BJ (cell line): ENCODE measurements around the gene COL5A2. TPM values are rescaled to one million over a fixed set of nuclear protein-coding genes. Genes with fewer than 3 reads are reported as not detected.
A peak's percentile ranks its signal among the peaks of the same experiment; 100 is the strongest.

Experiments used
- CTCF ChIA-PET: fragments of 350-600 bp; formaldehyde crosslinking; extraction: SDS; loops from one replicate; lab custom pipeline; 2021; ENCODE audit warnings: antibody characterized with exemption, inconsistent platforms; lab: Yijun Ruan, JAX
- POLR2A ChIA-PET: fragments of 300-600 bp; sonication (Branson Sonifier 250); formaldehyde crosslinking; extraction: SDS; loops from one replicate; lab custom pipeline; 2021; ENCODE audit warnings: antibody characterized with exemption; lab: Charles Lee
- DNase-seq: peaks from one replicate; pipeline ENCODE4 v3.0.0-alpha.2; 2011; ENCODE audit warnings: low read depth
- H3K27me3 ChIP-seq: 2 replicates; pipeline ENCODE4 v1.6.0; 2011; ENCODE audit warnings: low read length; ENCODE audit not compliant: control insufficient read depth, insufficient read depth
- H3K36me3 ChIP-seq: 2 replicates; pipeline ENCODE4 v1.5.1; 2011; ENCODE audit warnings: low read length; ENCODE audit not compliant: control insufficient read depth, insufficient read depth
- H3K4me3 ChIP-seq: 2 replicates; pipeline ENCODE4 v1.5.1; 2011; ENCODE audit warnings: low read depth, mild to moderate bottlenecking, control low read depth, low read length
- CTCF ChIP-seq: IDR thresholded peaks from 2 replicates; pipeline ENCODE4 v1.5.1; 2011; ENCODE audit warnings: low read depth, mild to moderate bottlenecking, control low read depth, inconsistent platforms, low read length, moderate library complexity; ENCODE audit not compliant: insufficient read depth
- polyA plus RNA-seq: library from polyadenylated mRNA; depleted of rRNA; stranded (reverse); fragments of >200 nt; gene quantifications from 2 replicates; pipeline ENCODE4 v1.2.3, GENCODE V29; 2011

The COL5A2 gene
- polyA plus RNA-seq, 1 experiment, result 351 TPM

- no peak overlapping the region for H3K4me3 ChIP-seq
- ChIA-PET POLR2A (no interaction called here), CTCF (interaction anchor here (1.8 kb wide), 1 partner anchor 10 kb away, joined by 6 read pairs; no protein-coding TSS in a partner anchor)
- no peaks in the 10 kb centered on the region for H3K36me3 ChIP-seq
- no peak for TF ChIP-seq CTCF
- no peak for DNase-seq
- no peaks in the 10 kb centered on the region for H3K27me3 ChIP-seq
Observed at GRCh38 chr2:189218236-189218635, 38.7 kb upstream of the COL5A2 start.

GRCh38 chr2:189217541-189217940 is 38.0 kb upstream of the COL5A2 start:
- H3K36me3 ChIP-seq, result no peaks in the 10 kb centered on the region
- no peak overlapping the region for H3K4me3 ChIP-seq
- POLR2A ChIA-PET, result no interaction called here
- no peak for TF ChIP-seq CTCF
- DNase-seq, result peak; percentile 15
- CTCF ChIA-PET, result interaction anchor here (1.8 kb wide), 1 partner anchor 9 kb away, joined by 6 read pairs; no protein-coding TSS in a partner anchor
- H3K27me3 ChIP-seq, result no peaks in the 10 kb centered on the region

GRCh38 chr2:189217051-189217450 is 37.5 kb upstream of the COL5A2 start:
- ChIA-PET CTCF (interaction anchor here (0.6 to 1.8 kb wide), 2 partner anchors 8 to 60 kb away, joined by 3 to 6 read pairs; no protein-coding TSS in a partner anchor), POLR2A (no interaction called here)
- DNase-seq, result no peak
- Histone ChIP-seq H3K27me3 (no peaks in the 10 kb centered on the region), H3K36me3 (no peaks in the 10 kb centered on the region), H3K4me3 (no peak overlapping the region)
- no peak for TF ChIP-seq CTCF

DNA sequence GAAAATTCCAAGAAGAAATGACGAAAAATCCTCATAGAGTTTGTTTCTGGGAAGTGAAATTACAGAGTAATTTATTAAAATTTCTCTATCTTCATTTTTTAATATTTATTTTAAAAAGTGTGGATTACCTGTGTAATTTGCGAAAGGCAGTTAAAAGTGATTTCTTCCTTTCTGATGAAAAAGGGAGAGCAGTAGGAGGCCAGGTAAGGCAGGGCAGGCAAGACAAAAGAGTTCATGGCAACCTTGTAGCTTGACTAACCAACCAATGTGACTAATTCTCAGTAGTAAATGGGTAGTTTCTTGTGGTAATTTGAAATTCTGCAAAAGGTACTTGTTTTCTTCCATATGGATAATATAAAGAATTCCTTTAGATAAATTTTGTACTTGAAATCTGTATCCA is 34.9 kb upstream of the COL5A2 start:
- POLR2A ChIA-PET, result no interaction called here
- no peaks in the 10 kb centered on the region for H3K27me3 ChIP-seq
- no peaks in the 10 kb centered on the region for H3K36me3 ChIP-seq
- H3K4me3 ChIP-seq, result no peak overlapping the region
- CTCF ChIA-PET, result interaction anchor here (1.0 to 1.5 kb wide), 2 partner anchors 18 to 23 kb away, joined by 3 read pairs; no protein-coding TSS in a partner anchor
- DNase-seq, result no peak
- TF ChIP-seq CTCF, result no peak

GRCh38 chr2:189213250-189213649 is 33.7 kb upstream of the COL5A2 start:
- Histone ChIP-seq H3K4me3 (no peak overlapping the region), H3K36me3 (no peaks in the 10 kb centered on the region), H3K27me3 (no peaks in the 10 kb centered on the region)
- no peak for DNase-seq
- no peak for TF ChIP-seq CTCF
- ChIA-PET POLR2A (no interaction called here), CTCF (interaction anchor here (1.3 kb wide), 1 partner anchor 74 kb away, joined by 5 read pairs; no protein-coding TSS in a partner anchor)
